ENCODE data around the gene ZNF845. TPM values are rescaled to one million over a fixed set of nuclear protein-coding genes. Genes with fewer than 3 reads are reported as not detected.

Gene ZNF845
- 12.5 and 13.1 TPM in 2 replicates for polyA plus RNA-seq (2013)

DNA sequence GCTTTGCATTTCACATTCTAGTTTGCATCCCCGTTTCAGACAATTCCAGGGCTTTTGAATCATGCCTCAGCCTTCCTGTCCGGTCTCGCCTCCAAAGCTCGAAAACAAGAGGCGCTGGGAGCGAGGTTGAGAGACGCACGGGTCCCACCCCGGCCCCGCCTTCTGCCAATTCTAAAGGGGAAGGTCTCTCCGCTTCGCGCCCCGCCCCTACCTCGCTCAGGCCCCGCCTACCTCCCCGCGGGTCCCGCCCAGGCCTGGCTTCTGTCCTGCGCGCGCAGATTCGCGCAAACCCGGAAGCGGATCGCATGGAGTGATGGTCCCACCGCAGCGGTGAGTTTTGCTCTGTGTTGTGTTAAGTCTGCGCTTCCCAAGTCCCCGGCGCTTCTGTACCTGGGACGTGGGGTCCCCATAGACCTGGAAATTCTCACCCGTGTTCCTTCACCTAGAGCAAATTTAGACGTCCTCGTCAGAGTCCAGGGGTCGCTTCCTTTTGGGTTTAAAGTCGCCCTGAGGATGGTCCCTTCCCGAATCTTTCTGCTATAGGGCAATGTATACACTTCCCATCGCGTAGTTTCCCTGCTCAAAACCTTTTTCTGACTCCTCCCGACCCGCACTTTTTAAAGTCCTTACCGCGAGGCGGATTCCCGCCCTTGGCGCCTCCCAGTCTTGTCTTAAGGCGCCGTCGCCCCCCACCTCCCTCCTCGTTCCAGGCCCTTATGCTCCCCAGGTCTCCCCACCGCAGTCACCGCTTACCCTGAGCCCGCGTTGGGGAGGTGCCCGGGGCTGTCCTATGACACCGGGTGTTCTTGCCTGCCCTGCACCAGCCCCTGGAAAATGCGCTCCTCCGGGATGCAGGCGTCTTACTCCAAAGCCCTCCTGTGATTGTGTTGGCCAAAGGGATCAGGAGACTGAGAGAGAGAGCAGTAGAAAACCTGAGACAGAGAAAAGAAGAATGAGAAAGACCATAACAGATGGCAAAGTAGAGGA, at the start of gene ZNF845:
Gene ZNF845 (plus strand): TSS at position 287 of the 987 bp plus-strand sequence. CDS start 7,559 bp downstream, outside the sequence.
- WGBS (ENCODE audit: extremely low coverage, insufficient coverage, insufficient read length) = no CpG with 5 or more reads among the region's 61 CpGs
- Histone ChIP-seq H3K4me1 (ENCODE audit: control insufficient read depth in 1 of 2, insufficient read depth in 2 of 2, low read length in 2 of 2) (peaks cover 0 to 5% of the 10 kb centered on the region in 2 experiments), H3K18ac (ENCODE audit: low read length) (peak within 1 kb of the TSS; percentile 67), H3K27me3 (ENCODE audit: insufficient read depth, low read length) (no peaks in the 10 kb centered on the region), H3K14ac (ENCODE audit: low read length) (peak within 1 kb of the TSS; percentile 62), H2AK5ac (ENCODE audit: low read length) (no peak within 1 kb of the TSS), H2BK12ac (ENCODE audit: low read length) (peak within 1 kb of the TSS; percentile 35), H4K12ac (ENCODE audit: low read depth, low read length) (peak within 1 kb of the TSS; percentile 84), H2BK120ac (ENCODE audit: insufficient read depth, low read length, poor library complexity) (peak within 1 kb of the TSS; percentile 72), H4K91ac (ENCODE audit: low read depth, low read length) (peak within 1 kb of the TSS; percentile 33), H3K27ac (ENCODE audit: low read depth, low read length) (peak within 1 kb of the TSS; percentile 70), H4K8ac (ENCODE audit: low read depth, low read length) (peak within 1 kb of the TSS; percentile 85), H3K36me3 (ENCODE audit: control insufficient read depth in 1 of 2, insufficient read depth in 2 of 2, low read length in 2 of 2) (peaks cover 6 to 10% of the 10 kb centered on the region in 2 experiments), H3K4me2 (ENCODE audit: low read length) (peak within 1 kb of the TSS; percentile 90), H3K9ac (ENCODE audit: low read length) (peak within 1 kb of the TSS; percentile 75), H2BK5ac (ENCODE audit: low read depth, low read length, poor library complexity) (peak within 1 kb of the TSS; percentile 31), H3K9me3 (ENCODE audit: insufficient read depth, low read depth, low read length) (peaks cover 6% of the 10 kb centered on the region), H3K4ac (ENCODE audit: low read depth, low read length) (peak within 1 kb of the TSS; percentile 44), H3K4me3 (ENCODE audit: low read depth, low read length) (peak within 1 kb of the TSS; percentile 83), H3K79me1 (ENCODE audit: low read length) (peaks cover 9% of the 10 kb centered on the region), H3K23ac (ENCODE audit: low read length) (no peak within 1 kb of the TSS), H2AFZ (ENCODE audit: insufficient read depth, low read length, poor library complexity) (peak within 1 kb of the TSS; percentile 91), H3K79me2 (ENCODE audit: control insufficient read depth, insufficient read depth, low read length, poor library complexity) (peaks cover 5% of the 10 kb centered on the region)
- DNase-seq = peak; percentile 90 to 97

GRCh38 chr19:53285087-53285486, 48.5 kb upstream of the ZNF845 start:
- Histone ChIP-seq H3K79me2 (ENCODE audit: control insufficient read depth, insufficient read depth, low read length, poor library complexity) (no peaks in the 10 kb centered on the region), H4K8ac (ENCODE audit: low read depth, low read length) (no peak overlapping the region), H2BK120ac (ENCODE audit: insufficient read depth, low read length, poor library complexity) (no peak overlapping the region), H3K27me3 (ENCODE audit: insufficient read depth, low read length) (no peaks in the 10 kb centered on the region), H3K36me3 (ENCODE audit: control insufficient read depth in 1 of 2, insufficient read depth in 2 of 2, low read length in 2 of 2) (no peaks in the 10 kb centered on the region), H4K12ac (ENCODE audit: low read depth, low read length) (no peak overlapping the region), H3K27ac (ENCODE audit: low read depth, low read length) (no peak overlapping the region), H3K9ac (ENCODE audit: low read length) (no peak overlapping the region), H3K79me1 (ENCODE audit: low read length) (no peaks in the 10 kb centered on the region), H3K4ac (ENCODE audit: low read depth, low read length) (no peak overlapping the region), H2AK5ac (ENCODE audit: low read length) (no peak overlapping the region), H3K4me1 (ENCODE audit: control insufficient read depth in 1 of 2, insufficient read depth in 2 of 2, low read length in 2 of 2) (no peaks in the 10 kb centered on the region), H3K18ac (ENCODE audit: low read length) (no peak overlapping the region), H3K14ac (ENCODE audit: low read length) (no peak overlapping the region), H2BK5ac (ENCODE audit: low read depth, low read length, poor library complexity) (no peak overlapping the region), H3K4me3 (ENCODE audit: low read depth, low read length) (no peak overlapping the region), H2AFZ (ENCODE audit: insufficient read depth, low read length, poor library complexity) (no peak overlapping the region), H3K4me2 (ENCODE audit: low read length) (no peak overlapping the region), H2BK12ac (ENCODE audit: low read length) (no peak overlapping the region), H3K9me3 (ENCODE audit: insufficient read depth, low read depth, low read length) (peaks cover 4% of the 10 kb centered on the region), H3K23ac (ENCODE audit: low read length) (no peak overlapping the region), H4K91ac (ENCODE audit: low read depth, low read length) (no peak overlapping the region)
- DNase-seq = no peak
- WGBS (ENCODE audit: extremely low coverage, insufficient coverage, insufficient read length) = no CpG with 5 or more reads among the region's 4 CpGs

GRCh38 chr19:53290758-53291549, 42.6 kb upstream of the ZNF845 start:
- no peak for DNase-seq
- no peak overlapping the region for H3K14ac ChIP-seq (ENCODE audit: low read length)
- no peak overlapping the region for H4K12ac ChIP-seq (ENCODE audit: low read depth, low read length)
- no peak overlapping the region for H3K9ac ChIP-seq (ENCODE audit: low read length)
- H2AFZ ChIP-seq (ENCODE audit: insufficient read depth, low read length, poor library complexity) = no peak overlapping the region
- no peak overlapping the region for H2BK120ac ChIP-seq (ENCODE audit: insufficient read depth, low read length, poor library complexity)
- no peak overlapping the region for H3K4ac ChIP-seq (ENCODE audit: low read depth, low read length)
- no CpG with 5 or more reads among the region's 47 CpGs for WGBS (ENCODE audit: extremely low coverage, insufficient coverage, insufficient read length)
- H3K4me1 ChIP-seq (ENCODE audit: control insufficient read depth in 1 of 2, insufficient read depth in 2 of 2, low read length in 2 of 2) = no peaks in the 10 kb centered on the region
- no peak overlapping the region for H3K27ac ChIP-seq (ENCODE audit: low read depth, low read length)
- H4K91ac ChIP-seq (ENCODE audit: low read depth, low read length) = no peak overlapping the region
- H3K18ac ChIP-seq (ENCODE audit: low read length) = no peak overlapping the region
- H2AK5ac ChIP-seq (ENCODE audit: low read length) = no peak overlapping the region
- no peaks in the 10 kb centered on the region for H3K79me1 ChIP-seq (ENCODE audit: low read length)
- no peak overlapping the region for H3K4me3 ChIP-seq (ENCODE audit: low read depth, low read length)
- no peaks in the 10 kb centered on the region for H3K79me2 ChIP-seq (ENCODE audit: control insufficient read depth, insufficient read depth, low read length, poor library complexity)
- H2BK12ac ChIP-seq (ENCODE audit: low read length) = no peak overlapping the region
- no peak overlapping the region for H4K8ac ChIP-seq (ENCODE audit: low read depth, low read length)
- H3K9me3 ChIP-seq (ENCODE audit: insufficient read depth, low read depth, low read length) = peaks cover 19% of the 10 kb centered on the region
- no peak overlapping the region for H3K23ac ChIP-seq (ENCODE audit: low read length)
- no peak overlapping the region for H3K4me2 ChIP-seq (ENCODE audit: low read length)
- H3K36me3 ChIP-seq (ENCODE audit: control insufficient read depth in 1 of 2, insufficient read depth in 2 of 2, low read length in 2 of 2) = no peaks in the 10 kb centered on the region
- no peak overlapping the region for H2BK5ac ChIP-seq (ENCODE audit: low read depth, low read length, poor library complexity)
- H3K27me3 ChIP-seq (ENCODE audit: insufficient read depth, low read length) = peaks cover 3% of the 10 kb centered on the region

DNA sequence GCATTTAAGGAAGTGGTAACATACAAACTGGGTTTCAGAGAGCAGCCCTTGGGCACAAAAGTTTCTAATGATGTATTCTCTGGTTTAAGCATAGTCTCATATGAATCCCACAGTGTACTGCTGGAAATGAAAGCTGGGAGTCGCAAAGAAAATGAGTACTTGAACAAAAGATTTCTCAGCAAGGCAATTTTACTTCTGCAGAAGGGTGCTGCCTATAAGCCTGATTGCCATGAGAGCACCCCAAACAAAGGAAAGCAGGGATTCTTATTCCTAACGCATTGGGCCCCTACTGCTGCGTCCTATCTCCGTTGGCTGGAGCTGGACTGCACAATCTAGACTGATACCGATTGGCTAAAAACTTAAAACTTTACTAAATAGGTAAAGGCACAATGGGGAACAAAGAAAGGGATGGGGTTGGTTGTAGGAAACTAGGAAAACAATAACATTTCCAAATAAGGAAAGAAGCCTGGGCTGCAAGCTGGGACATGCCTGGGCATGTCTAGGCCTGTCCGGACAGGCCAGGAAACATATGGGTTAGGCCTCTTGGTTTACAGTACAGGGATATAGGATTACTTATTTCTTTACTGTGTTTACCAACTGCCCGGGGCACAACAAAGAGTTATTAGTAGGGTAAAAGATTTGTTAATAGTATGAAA, 38.6 kb upstream of the ZNF845 start:
- no peak overlapping the region for H2BK120ac ChIP-seq (ENCODE audit: insufficient read depth, low read length, poor library complexity)
- no peak overlapping the region for H2AFZ ChIP-seq (ENCODE audit: insufficient read depth, low read length, poor library complexity)
- H3K4me1 ChIP-seq (ENCODE audit: control insufficient read depth in 1 of 2, insufficient read depth in 2 of 2, low read length in 2 of 2) = no peaks in the 10 kb centered on the region
- H3K18ac ChIP-seq (ENCODE audit: low read length) = no peak overlapping the region
- H2BK12ac ChIP-seq (ENCODE audit: low read length) = no peak overlapping the region
- H3K9ac ChIP-seq (ENCODE audit: low read length) = no peak overlapping the region
- no peaks in the 10 kb centered on the region for H3K79me2 ChIP-seq (ENCODE audit: control insufficient read depth, insufficient read depth, low read length, poor library complexity)
- no peak overlapping the region for H3K27ac ChIP-seq (ENCODE audit: low read depth, low read length)
- no peak overlapping the region for H3K14ac ChIP-seq (ENCODE audit: low read length)
- no peak overlapping the region for H2BK5ac ChIP-seq (ENCODE audit: low read depth, low read length, poor library complexity)
- no peak overlapping the region for H3K4me3 ChIP-seq (ENCODE audit: low read depth, low read length)
- no CpG with 5 or more reads among the region's 7 CpGs for WGBS (ENCODE audit: extremely low coverage, insufficient coverage, insufficient read length)
- H3K36me3 ChIP-seq (ENCODE audit: control insufficient read depth in 1 of 2, insufficient read depth in 2 of 2, low read length in 2 of 2) = no peaks in the 10 kb centered on the region
- no peak for DNase-seq
- peaks cover 3% of the 10 kb centered on the region for H3K27me3 ChIP-seq (ENCODE audit: insufficient read depth, low read length)
- H3K79me1 ChIP-seq (ENCODE audit: low read length) = no peaks in the 10 kb centered on the region
- no peak overlapping the region for H4K8ac ChIP-seq (ENCODE audit: low read depth, low read length)
- H4K91ac ChIP-seq (ENCODE audit: low read depth, low read length) = no peak overlapping the region
- no peak overlapping the region for H3K23ac ChIP-seq (ENCODE audit: low read length)
- peaks cover 31% of the 10 kb centered on the region for H3K9me3 ChIP-seq (ENCODE audit: insufficient read depth, low read depth, low read length)
- no peak overlapping the region for H2AK5ac ChIP-seq (ENCODE audit: low read length)
- no peak overlapping the region for H3K4me2 ChIP-seq (ENCODE audit: low read length)
- no peak overlapping the region for H3K4ac ChIP-seq (ENCODE audit: low read depth, low read length)
- no peak overlapping the region for H4K12ac ChIP-seq (ENCODE audit: low read depth, low read length)
